NCI-H128 (cell line): ENCODE measurements around the gene KDELR3.

Experiments
- DNase-seq: peaks from one replicate; lab custom pipeline; 2025; ENCODE audit not compliant: unreplicated experiment; lab: John Stamatoyannopoulos, UW

Gene KDELR3

DNA sequence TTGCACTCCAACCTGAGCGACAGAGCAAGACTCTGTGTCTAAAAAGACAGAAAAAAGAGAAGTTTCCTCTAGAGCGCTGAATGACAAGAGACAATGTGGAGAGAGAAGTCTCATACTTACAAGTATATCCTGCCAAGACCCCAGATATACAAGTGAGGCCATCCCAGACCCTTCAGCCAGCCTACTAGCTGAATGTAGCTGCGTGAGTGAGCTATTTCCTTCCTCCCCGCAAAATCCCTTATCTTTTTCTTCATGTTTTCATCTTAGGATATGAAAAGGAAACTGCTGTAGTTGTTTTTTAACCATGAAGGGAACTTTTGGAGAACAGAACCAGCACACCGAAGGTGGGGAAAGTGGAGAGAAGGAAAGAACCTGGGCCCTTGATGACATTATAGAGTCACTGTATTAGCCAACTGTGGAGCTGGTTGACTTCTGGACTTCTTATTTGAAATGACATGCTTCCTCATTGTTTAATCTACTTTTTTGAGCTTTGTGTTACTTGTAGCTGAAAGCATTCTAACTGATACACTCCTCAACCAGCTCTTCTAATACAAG, 42.6 kb downstream of the KDELR3 start:
- no peak for DNase-seq

DNA sequence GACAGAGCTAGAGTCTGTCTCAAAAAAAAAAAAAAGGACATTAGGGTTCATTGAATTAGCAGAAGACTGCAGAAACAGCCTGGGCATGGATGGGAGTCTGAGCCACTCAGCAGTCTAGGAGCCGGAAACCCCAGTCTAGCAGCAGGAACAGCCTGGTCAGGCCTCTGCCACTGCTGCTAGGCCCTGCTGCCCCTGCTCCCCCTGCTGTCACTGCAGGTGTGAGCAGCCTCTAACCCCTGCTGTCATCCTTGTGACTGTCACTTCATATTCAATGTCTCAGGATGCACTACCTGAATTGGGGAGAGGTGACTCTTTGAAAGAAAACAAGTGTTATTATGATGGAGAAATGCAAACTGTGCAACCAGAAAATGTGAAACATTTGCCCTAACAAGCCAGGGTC, 45.2 kb downstream of the KDELR3 start:
- DNase-seq = no peak

DNA sequence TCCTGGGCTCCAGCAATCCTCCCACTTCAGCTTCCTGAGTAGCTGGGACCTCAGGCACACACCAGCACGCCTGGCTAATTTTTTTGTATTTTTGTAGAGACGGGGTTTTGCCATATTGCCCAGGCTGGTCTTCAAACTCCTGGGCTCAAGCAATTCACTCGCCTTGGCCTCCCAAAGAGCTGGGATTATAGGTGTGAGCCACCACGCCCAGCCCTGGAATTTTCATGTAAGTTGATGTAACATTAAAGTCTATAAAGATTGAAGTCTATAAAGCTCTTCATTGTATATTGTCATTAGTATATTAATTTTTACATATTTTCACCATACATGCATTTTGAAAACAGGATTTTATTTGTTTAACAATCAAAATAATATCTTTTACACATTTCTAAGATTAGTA, 50.7 kb downstream of the KDELR3 start:
- no peak for DNase-seq

GRCh38 chr22:38519453-38520250, 51.8 kb downstream of the KDELR3 start:
- DNase-seq = no peak

DNA sequence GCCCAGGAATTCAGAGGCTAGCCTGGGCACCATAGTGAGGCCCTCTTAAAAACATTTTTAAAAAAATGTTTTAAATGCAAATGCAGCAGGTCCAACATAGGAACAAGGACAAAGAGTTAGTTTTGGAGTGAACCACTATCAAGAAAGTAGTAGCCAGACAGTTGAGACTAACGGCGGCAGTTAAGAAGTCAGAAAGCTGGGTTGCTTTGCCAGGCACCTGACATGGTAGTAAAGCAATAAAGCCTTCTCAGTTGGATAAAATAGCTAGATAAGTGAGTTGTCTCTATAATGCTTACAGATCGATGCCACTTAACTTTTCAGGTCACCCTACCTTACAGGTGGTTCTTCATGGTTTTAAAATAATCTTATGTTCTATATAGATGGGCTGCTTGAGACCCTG, 55.1 kb downstream of the KDELR3 start:
- DNase-seq = no peak

GRCh38 chr22:38523479-38523878, 55.6 kb downstream of the KDELR3 start:
- DNase-seq = no peak

DNA sequence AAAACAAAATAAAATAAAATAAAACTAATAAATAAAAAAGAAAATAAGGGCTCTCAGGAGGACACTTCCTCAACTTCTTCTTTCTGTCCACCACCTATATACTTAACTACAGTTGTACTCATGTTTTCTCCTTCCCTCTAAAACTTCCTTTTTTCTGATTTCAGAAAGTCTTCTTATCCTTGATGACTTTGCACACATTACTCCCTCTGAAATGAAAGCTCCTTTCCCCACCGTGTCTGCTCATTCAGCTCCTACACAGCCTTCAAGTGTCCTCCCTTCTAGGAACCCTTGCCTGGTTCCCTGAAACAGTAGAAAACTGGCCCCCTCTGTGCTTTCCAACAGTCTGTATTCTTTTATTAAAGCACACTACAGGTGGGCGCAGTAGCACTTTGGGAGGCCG, 56.5 kb downstream of the KDELR3 start:
- DNase-seq = no peak

GRCh38 chr22:38531251-38531938, 63.5 kb downstream of the KDELR3 start:
- no peak for DNase-seq
